ENCODE results near the gene OR4E2. TPM values are rescaled to one million over a fixed set of nuclear protein-coding genes. Genes with fewer than 3 reads are reported as not detected.

Gene OR4E2
- total RNA-seq, 1 experiment from 2014 or later: not detected

- Histone ChIP-seq H2BK20ac (ENCODE audit: low read depth, low read length, poor library complexity, severe bottlenecking) (no peak overlapping the region), H4K8ac (replicated peaks; ENCODE audit: insufficient read length, low read depth, low read length) (no peak overlapping the region), H3K4me1 (ENCODE audit: insufficient read depth, low read length) (peaks cover 4% of the 10 kb centered on the region; the same call in 1 of the 2 replicates), H3K9me3 (ENCODE audit: control insufficient read depth, low read depth, low read length) (no peaks in the 10 kb centered on the region), H2BK5ac (ENCODE audit: insufficient read length, low read length) (no peak overlapping the region), H3K23ac (ENCODE audit: insufficient read length, low read depth, low read length) (no peak overlapping the region), H4K91ac (ENCODE audit: insufficient read length, low read depth, low read length) (no peak overlapping the region), H3K56ac (ENCODE audit: insufficient read length, low read depth, low read length) (no peak overlapping the region), H3K4ac (ENCODE audit: low read depth, low read length) (no peak overlapping the region), H4K5ac (ENCODE audit: insufficient read length, low read depth, low read length) (no peak overlapping the region), H3K9ac (ENCODE audit: extremely low read depth, insufficient read length, low read length) (no peak overlapping the region), H4K20me1 (ENCODE audit: control insufficient read depth, insufficient read depth, insufficient read length) (no peaks in the 10 kb centered on the region), H2BK12ac (ENCODE audit: insufficient read length, low read depth, low read length) (no peak overlapping the region), H3K14ac (ENCODE audit: insufficient read depth, low read length) (no peak overlapping the region), H3K79me1 (ENCODE audit: insufficient read depth, low read depth, low read length, poor library complexity, severe bottlenecking) (no peaks in the 10 kb centered on the region), H3K18ac (ENCODE audit: insufficient read length, low read depth, low read length) (no peak overlapping the region), H2BK120ac (ENCODE audit: low read depth, low read length, poor library complexity, severe bottlenecking) (no peak overlapping the region), H3K4me2 (ENCODE audit: insufficient read depth, insufficient read length, low read length) (no peak overlapping the region), H3K23me2 (ENCODE audit: insufficient read length, low read depth, low read length, poor library complexity, severe bottlenecking) (no peaks in the 10 kb centered on the region), H3T11ph (ENCODE audit: low read length) (no peak overlapping the region), H3K79me2 (ENCODE audit: insufficient read depth, low read length) (no peaks in the 10 kb centered on the region), H3K27ac (ENCODE audit: insufficient read length, low read depth, low read length) (no peak overlapping the region), H3K27me3 (ENCODE audit: insufficient read depth, low read length) (no peaks in the 10 kb centered on the region), H2AFZ (ENCODE audit: low read length) (no peak overlapping the region), H2AK5ac (ENCODE audit: insufficient read length, low read length) (no peak overlapping the region), H2BK15ac (ENCODE audit: low read depth, low read length) (no peak overlapping the region)
- no CpG with 5 or more reads among the region's 1 CpG for whole genome bisulfite sequencing (ENCODE audit: extremely low coverage, insufficient read length, low lambda C conversion rate)
- DNase-seq: no peak
- peaks cover 3% of the 10 kb centered on the region for H3K27me3 Mint-ChIP-seq (ENCODE audit: low read depth)
- H3K27ac Mint-ChIP-seq: no peak overlapping the region
- peaks cover 5 to 8% of the 10 kb centered on the region in 2 experiments for H3K4me1 Mint-ChIP-seq
- no peak overlapping the region for H3K4me3 Mint-ChIP-seq
- TF ChIP-seq CTCF (conservative IDR thresholded peaks at IDR 0.05): no peak
- no peaks in the 10 kb centered on the region; a peak in 1 of 5 replicates for H3K9me3 Mint-ChIP-seq
- H3K36me3 Mint-ChIP-seq (ENCODE audit: insufficient read depth in 1 of 3, low read depth in 3 of 3): no peaks in the 10 kb centered on the region
These were observed 3.3 kb downstream of the OR4E2 start for GRCh38 chr14:21656980-21657379.
